HG02981 (cell line): ENCODE data around the gene PIBF1.
"Not testable (repeated sequence)": the region's sequence is repeated elsewhere in the genome, so short reads cannot be mapped to it uniquely, and the experiment has no call there.

Source experiments
- ATAC-seq: cut with Tn5 transposase; IDR thresholded peaks from one replicate; pipeline ENCODE4 v1.9.1; 2021; ENCODE audit warnings: mild to moderate bottlenecking, moderate library complexity; ENCODE audit not compliant: unreplicated experiment

Gene PIBF1

DNA sequence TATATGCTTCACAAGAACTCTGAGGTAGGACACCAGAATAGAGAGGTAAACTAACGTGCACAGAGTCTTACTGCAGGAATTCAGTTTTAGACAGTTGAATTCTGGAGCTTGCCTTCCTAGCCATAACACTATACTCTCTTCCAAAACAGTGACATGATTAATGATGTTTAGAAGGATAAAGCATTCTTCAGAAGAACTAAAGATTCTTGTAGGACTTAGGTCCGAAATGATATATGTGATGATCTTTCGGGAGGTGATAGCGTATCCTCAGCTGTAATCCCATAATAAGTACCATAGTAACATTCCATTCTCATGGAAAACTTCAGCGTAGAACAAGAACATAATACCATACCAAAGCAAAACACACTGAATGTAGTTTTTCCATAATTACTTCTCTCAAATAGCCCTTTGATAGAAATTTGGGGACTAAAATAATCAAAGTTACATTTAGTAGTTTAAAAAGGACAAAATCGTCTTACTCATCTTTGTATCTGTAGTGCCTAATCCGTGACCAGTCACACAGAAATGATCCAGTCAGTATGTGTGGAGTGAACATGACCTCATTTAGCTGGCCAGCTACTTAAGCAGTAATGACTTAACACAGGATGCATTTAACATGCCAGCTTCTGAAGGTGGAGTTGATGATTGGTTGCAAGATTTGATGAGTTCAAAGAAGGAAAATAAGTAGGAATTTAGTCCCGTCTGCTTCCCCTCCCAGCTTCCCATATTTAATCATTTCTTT, 38.4 kb downstream of the PIBF1 start:
- no peak for ATAC-seq

DNA sequence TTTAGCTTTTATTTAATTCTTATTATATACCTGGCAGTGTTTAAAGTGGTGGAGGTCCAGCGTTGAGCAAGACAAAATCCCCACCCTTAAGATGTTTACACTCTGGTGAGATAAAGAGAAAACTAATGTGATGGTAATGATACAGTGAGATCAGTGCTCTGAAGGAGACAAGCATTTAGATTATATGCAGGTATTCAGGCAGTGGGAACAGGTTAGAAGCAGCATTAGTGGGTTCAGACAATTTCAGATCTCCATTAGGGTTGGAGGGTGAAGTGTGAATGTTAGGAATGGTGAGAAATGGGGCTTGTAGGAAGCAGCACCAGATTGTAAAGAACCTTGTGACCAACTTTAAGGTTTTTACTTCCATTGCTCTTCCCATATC, 39.0 kb downstream of the PIBF1 start:
- ATAC-seq, result no peak

DNA sequence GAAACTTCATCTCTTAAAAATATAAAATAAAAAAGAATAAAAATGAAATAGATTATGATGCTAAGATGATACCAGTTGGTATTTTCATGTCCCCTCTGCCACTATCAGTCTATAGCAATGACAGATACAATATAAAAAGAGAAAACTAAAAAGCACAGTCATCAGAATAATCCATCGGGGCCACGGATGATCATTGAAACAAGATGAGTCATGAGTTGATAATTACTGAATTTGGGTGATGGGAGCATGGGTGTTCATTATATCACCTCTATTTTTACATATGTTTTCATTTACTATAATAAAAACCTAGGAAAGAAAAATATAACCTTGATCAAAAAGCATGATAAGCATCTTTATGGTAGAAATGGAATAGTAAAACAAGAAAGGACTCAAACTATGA, 41.1 kb downstream of the PIBF1 start:
- ATAC-seq, result no peak

DNA sequence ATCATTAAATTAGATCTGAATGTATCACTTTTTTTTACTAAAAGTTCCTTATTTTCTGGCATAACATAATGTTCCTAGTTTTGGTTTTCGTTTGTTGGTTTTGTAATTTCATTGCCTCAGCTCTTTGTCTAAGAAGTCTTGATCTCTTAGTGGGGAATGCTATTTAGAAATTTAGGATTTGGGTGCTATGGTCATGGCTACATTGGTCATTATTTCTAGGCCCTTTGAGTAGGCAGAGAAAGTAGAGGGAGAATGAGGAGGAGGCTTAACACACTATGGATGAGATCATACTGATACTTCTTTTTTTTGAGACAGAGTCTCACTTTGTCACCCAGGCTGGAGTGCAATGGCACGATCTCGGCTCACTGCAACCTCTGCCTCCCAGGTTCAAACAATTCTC, 41.8 kb downstream of the PIBF1 start:
- no peak for ATAC-seq

DNA sequence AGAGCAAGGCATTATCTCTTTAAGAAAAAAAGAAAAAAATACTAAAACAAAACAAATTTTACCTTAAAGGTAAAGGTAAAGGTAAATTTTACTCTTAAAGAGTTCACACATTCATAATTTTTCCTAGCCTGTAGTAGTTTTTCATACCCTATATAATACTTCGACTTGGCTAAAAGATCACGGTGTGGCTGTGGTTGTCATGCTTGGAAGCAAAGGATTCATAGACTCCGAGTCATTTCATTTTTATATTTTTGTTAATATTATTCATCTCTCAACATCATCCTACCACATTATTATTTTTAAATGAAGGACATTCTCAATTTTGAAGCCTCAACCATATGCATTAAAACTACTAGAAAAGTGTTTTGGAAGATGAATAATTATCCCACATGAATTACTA, 52.7 kb downstream of the PIBF1 start:
- no peak for ATAC-seq

DNA sequence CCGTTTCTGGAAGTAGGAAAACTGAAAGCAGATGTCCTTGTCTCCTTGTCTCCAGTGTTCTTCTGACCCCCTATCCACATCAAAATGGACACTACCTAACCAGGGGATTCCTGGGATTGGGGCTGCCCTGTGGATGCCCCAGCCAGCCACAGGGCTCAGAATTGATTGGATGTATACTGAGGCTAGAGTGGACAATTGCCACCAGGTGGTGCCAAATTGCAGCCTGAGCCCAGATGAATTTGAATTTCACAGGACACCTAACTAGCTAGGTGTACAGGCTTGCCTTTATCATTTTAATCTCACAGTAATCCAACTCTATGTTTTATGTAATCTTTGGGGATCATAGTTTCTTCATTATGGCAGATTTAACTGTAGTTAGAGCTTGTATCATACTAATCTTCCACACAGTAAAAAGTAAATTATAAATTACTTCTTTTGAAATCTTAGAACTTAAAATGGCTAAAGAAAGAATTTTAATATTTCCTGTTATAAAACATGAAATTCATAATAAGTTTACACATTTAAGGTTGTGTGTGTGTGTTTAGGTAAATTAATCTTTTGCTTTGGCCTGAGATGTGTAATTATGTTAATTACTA, 58.0 kb downstream of the PIBF1 start:
- peak; percentile 98 for ATAC-seq

DNA sequence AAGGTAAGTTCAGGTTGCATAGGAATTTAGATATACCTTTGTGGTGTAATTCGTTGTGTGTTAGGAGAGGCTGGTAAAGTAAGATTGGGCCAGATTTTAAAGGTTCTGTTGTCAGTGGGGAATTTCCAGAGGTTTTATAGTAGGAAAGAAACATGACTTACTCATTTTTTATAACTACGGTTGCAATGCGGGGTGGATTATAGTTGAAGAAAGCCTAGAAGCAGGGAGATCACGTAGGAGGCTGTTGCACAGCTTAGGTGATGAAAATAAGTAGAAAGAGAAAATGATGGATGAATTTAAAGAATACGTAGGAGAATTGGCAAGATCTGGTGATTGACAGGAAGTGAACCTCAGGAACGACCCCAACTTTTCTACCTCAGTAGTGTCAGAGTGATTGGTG, 61.1 kb downstream of the PIBF1 start:
- no peak for ATAC-seq

DNA sequence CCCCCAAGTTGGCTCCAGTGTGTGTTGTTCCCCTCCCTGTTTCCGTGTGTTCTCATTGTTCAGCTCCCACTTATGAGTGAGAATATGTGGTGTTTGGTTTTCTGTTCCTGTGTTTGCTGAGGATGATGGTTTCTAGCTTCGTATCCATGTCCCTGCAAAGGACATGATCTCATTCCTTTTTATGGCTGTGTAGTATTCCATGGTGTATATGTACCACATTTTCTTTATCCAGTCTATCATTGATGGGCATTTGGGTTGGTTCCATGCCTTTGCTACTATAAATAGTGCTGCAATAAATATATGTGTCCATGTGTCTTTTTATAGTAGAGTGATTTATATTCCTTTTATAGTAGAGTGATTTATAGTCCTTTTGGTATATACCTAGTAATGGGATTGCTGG, 63.2 kb downstream of the PIBF1 start:
- ATAC-seq, result not testable (repeated sequence)

DNA sequence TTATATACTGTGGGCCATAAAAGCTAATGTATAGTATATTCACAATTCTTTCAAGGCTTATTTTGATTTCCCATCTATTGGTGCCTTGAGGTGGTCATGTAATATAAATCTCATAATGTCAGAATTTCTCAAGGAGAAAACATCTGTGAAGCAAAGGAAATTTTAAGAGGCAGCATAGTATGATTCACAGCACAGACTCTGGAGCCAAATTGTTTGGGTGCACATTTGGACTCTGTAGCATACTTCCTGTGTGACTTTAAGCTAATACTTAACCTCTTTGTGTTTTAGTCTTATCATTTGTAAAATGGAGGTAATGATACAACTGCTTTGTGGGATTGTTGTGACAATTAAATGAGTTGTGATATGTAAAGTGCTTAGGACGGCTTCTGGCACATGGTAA, 67.6 kb downstream of the PIBF1 start:
- ATAC-seq, result no peak

DNA sequence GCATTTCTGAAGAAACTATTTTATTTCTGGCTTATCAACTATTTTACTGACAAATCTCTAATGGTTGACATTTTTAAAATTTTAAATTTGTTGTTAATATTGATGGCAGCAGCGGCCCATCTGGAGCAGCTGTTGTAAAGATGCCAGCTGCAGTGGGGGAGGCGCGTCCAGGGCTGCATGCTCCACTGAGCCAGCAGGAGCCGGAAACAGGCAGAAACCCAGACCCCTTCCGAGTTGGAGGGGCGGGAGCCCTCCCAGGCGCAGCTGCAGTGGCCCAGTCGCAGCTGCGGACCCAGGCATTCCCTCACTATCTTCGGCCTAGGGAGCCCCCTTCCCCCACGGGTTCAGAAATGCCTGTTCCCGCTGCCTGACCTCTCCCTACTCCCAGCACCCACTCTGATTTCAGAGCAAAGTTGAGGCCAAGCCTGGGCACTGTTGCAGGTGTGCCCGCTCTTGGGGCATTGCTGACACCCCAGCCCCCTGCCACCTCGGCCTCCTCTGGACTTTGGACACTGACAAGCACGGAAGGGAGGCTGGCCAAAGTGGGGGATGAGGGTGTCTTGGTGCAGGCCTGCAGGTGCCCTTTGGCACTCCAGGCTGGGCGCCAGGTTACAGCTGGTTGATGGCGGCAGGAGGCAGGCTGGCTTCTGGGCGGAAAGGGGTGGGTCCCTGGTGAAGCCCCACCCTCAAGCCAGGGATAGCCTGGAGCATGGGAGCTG, 69.2 kb downstream of the PIBF1 start:
- ATAC-seq, result no peak

DNA sequence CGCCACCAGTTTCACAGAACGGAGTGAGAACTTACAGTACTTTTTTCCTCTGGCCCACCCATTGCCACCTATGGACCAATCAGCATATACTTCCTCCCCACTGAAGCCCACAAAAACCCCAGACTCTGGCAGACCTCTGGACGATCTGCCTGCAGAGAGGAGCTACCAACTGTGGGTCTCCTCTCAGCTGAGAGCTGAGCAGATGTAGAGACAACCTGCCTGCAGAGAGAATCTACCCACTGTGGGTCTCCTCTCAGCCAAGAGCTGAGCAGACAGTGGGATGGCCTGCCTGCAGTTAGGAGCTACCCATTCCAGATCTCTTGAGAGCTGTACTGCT, 69.7 kb downstream of the PIBF1 start:
- ATAC-seq, result no peak

DNA sequence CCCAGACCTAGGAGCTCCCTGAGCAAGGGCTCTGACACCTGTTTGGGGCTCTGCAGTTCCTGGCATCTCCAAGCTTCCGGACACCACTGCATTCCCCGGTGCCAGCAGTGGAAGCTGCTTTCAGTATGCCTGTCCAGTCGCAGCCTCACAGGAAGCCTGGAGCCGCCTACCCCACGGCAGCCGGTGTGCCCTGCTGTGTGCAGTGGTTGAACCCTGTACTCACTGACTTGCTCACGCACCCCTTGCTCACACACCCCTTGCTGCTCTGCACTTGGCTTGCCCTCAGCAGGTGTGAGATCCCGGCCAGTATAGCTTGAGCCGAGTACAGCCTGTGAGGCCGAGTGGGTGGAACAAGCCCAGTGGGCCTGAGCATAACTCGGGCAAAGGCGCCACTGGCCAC, 70.3 kb downstream of the PIBF1 start:
- ATAC-seq, result no peak

DNA sequence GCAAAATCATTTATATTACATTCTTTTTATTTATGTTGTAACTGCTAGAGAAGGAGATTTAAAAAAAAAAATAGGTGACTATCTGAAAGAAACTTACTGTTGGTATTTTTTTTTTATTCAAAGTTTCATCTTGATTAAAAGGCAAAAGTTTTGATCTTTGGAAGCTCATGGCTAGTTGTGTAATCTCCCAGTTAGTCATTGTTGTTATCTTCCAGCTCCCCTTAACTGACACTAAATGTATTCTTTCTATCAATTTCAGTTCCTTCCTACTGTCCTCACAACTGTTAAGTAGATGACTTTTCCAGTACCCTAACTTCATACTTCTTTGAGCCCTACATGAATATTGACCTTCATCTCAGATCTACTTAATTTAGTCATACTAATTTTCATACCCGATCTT, 71.1 kb downstream of the PIBF1 start:
- no peak for ATAC-seq

DNA sequence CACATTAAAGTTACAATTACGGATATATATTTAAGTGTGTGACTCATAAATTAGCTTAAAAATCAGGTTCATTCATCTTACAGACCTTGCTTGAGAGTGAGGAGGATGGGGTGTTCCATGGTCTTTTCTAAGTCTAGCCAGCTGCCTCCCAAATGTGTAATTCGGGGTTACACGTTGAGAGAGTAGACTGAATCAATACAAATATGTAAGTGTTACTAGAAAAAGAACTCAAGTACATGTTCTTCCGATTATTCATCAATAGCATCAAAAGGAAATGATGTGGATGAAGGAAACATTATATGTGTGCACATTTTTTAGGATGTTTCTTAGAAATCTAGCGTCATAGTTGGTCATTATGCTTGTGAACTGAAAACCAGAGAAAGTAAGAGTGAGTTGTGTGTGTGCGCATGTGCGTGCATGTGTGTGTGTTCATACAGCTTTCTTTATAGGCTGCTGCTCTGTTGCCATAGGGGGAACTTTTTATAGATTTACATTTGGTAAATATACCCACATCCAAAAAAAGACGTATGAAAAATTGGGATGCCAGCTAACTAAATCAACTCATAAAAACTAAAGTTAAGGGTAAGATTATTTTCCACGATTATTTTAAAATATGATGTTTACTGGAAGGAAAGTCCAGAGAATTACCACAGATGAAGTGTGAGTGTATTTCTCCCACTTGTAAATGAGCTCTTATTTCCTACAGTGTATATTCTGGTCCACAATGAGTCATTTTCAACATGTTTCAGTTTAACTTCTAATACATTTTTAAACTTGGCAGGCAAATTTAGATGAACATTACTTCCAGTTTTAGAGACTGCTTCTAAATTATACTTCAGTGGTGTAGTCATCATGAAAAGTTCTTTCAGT, 82.4 kb downstream of the PIBF1 start:
- ATAC-seq, result peak; percentile 83

DNA sequence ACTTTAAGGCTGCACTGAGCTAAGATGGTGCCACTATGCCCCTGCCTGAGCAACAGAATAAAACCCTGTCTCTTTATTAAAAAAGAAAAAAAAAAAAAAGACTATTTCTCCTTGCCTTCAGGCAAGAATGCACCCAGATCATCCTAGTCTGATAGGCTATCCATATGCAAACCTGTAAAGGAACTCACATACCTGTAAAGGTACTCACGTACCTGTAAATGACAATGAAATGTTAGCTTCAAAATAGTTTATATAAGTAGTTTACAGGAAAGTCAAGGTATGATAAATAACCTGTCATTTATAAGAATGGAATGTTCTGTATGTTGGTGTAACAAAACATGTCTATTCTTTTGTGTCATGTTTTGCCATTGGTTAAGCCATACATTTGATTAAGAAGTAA, 86.3 kb downstream of the PIBF1 start:
- ATAC-seq, result no peak

DNA sequence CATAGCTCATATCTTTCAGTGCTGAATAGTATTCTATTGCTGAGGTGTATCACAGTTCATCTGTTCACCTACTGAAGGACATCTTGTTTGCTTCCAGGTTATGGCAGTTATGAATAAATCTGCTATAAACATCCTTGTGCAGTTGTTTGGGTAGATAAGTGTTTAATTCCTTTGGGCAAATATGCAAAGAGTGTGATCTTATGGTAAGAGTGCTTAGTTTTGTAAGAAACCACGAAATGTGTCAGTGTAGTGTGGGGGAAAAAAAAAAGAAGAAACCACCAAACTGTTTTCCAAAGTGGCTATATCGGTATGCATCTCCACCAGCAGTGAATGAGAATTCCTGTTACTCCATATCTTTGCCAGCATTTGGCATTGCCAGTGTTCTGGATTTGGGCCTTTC, 93.3 kb downstream of the PIBF1 start:
- ATAC-seq, result no peak

DNA sequence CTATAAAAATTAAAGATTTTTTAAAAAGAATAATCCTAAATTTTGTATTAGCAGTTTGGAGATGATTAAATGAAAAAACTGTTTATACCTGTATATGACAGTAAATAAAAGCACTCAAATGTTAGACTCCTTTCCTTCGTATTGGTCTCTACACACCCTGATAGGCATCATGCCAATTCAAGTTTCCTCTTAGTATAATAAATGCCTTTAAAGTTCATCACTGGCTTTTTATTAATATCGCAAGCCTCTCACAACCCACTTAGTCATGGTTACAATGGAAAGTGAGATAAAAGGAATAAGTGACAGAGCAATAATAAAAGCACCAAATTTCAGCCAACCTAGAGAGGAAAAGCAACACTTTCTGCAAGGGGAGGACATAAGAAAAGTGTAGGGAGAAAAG, 102.2 kb downstream of the PIBF1 start:
- ATAC-seq, result no peak

DNA sequence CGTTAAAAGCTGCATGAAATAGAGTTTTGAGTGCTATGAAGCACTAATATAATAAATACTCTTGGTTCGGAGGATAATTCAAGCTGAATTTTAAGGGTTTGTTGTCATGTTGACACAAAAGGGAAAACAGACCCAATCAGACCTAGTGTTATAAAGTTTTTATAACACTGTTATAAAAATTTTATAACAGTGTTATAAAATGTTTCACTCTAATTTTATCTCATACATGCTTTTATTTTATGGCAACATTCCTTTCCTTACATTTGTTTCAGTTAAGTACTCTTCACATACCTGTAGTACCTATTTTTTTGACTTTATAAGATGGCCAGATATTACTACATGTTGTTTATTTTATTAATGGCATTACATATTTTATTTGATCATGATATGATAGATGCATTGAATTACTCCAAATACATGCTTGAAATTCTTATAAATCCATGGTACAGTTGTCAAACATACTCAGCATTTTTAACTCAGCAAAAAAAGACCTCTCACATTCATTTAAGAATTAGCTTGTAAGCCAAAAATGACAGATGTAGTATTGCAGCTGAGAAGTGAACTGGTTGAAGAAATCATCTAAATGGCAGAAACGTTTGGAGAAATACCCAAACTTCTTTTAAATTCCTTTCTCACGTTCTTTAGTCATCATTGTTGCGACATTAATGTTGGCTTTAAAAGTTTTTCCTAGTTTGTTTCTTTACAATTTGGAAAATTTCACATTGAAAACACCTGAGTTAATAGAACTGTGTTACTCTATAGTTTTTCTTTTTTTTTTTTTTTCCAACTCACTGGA, 104.5 kb downstream of the PIBF1 start:
- ATAC-seq, result no peak

DNA sequence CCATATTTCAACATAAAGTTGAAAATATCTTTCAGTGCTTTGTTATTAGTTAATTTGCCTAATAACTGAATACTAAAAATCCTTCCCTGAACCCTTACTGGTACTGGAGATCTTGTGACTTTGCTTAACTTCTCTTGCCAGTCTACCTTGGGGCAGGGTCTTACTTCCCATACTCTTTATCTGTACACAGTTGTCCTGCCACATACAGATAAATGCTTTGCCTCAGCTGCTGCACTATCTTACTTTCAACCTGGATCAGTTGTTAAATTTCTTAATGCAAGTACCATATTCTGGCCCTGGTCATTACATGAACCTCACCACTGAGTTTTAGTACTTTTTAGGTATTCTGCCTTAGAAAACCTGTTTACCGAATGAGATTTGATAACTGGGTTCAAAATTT, 107.6 kb downstream of the PIBF1 start:
- no peak for ATAC-seq

DNA sequence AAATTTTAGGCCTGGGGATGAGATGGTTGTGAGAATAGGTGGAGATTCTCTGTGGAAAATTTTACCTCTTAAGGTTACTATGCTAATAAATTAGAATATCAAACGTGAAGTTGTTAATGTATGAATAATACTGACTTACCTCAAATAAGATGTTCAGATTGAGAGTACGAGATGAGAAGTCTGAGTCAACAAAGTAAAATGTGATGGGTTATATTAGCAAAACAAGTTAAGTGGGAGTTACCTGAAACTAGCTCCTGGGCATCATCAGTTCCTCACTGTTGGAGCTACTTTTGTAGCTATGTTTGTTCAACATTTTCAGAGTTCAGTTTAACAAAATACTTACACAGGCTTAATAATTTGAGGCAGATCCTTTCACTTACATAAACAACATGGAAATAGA, 108.6 kb downstream of the PIBF1 start:
- no peak for ATAC-seq

DNA sequence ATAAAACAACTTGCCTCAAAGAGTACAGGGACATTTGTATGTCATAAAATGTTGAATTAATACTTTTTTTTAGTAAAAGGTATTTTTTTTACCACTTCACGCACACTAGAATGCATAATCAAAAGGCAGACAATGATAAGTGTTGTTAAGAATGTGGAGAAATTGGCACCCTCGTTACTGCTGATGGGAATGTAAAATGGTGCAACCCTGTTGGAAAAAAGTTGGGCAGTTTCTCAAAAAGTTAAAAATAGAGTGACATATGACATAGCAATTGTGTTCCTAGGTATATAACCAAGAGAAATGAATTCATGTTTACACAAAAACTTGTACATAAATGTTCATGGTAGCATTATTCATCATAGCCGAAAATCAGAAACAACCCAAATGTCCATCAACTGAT, 109.5 kb downstream of the PIBF1 start:
- no peak for ATAC-seq
